Uterus (tissue), 2 donors: ENCODE measurements around the gene PPM1H.

ENCODE experiments used
- POLR2A ChIP-seq, 2 donors: fragments of 450-650 bp; IDR thresholded peaks; one replicate each; pipeline ENCODE4 v1.6.1; 2016; ENCODE audit warnings: antibody characterized with exemption in 2 of 2, mild to moderate bottlenecking in 1 of 2, moderate library complexity in 1 of 2
- TF ChIP-seq, protein P1 (sequence below), 4 experiments: fragments of 200-600 bp in 2 of 4; fragments of 450-650 bp in 2 of 4; sonication (generic) in 2 of 4; IDR thresholded peaks; one replicate each; pipeline ENCODE4 v1.5.1; 2016 to 2019; ENCODE audit warnings: antibody characterized with exemption in 4 of 4, mild to moderate bottlenecking in 2 of 4, moderate library complexity in 1 of 4

DNA sequence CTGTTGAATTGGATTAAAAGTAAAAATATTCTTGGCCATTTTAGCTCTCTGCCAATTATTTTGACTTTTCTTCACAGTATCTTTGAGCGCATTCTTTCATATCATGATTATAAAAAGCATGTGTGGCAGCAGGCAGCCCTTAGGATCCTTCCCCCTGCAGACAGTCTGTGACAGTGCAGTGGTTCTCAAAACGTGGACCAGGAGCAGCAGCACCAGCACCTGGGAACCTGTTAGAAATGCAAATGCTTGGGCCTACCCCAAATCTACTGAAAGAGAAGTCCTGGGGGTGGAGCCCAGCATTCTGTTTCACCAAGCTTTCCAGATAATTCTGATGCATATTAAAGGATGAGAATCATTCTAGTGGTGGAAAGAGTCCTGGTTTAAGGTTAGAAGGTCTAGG, 312.8 kb downstream of the PPM1H start:
- TF ChIP-seq, protein P1, sequence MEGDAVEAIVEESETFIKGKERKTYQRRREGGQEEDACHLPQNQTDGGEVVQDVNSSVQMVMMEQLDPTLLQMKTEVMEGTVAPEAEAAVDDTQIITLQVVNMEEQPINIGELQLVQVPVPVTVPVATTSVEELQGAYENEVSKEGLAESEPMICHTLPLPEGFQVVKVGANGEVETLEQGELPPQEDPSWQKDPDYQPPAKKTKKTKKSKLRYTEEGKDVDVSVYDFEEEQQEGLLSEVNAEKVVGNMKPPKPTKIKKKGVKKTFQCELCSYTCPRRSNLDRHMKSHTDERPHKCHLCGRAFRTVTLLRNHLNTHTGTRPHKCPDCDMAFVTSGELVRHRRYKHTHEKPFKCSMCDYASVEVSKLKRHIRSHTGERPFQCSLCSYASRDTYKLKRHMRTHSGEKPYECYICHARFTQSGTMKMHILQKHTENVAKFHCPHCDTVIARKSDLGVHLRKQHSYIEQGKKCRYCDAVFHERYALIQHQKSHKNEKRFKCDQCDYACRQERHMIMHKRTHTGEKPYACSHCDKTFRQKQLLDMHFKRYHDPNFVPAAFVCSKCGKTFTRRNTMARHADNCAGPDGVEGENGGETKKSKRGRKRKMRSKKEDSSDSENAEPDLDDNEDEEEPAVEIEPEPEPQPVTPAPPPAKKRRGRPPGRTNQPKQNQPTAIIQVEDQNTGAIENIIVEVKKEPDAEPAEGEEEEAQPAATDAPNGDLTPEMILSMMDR (IDR thresholded peaks at IDR 0.05): no peak
- no peak for TF ChIP-seq POLR2A (IDR thresholded peaks at IDR 0.05)
